CD14-positive monocyte (primary cell): ENCODE measurements around the gene SLC25A44. TPM values are rescaled to one million over a fixed set of nuclear protein-coding genes. Genes with fewer than 3 reads are reported as not detected.
A peak's percentile ranks its signal among the peaks of the same experiment; 100 is the strongest.

Experiments
- DNase-seq, 3 donors: peaks; one replicate each; pipeline ENCODE4 v3.0.0-alpha.2; 2011 to 2022
- H2AFZ ChIP-seq: 2 replicates; pipeline ENCODE4 v1.6.0; 2012; ENCODE audit warnings: mild to moderate bottlenecking, low read depth, low read length, inconsistent platforms; ENCODE audit not compliant: insufficient read depth, poor library complexity, severe bottlenecking
- H3K27ac ChIP-seq, 2 donors: 1 replicate in 1 of 2; 2 replicates in 1 of 2; pipeline ENCODE4 v1.5.1; 2012 to 2013; ENCODE audit warnings: low read length in 2 of 2, control low read depth in 1 of 2, inconsistent platforms in 1 of 2, low read depth in 1 of 2, mild to moderate bottlenecking in 1 of 2
- H3K27me3 ChIP-seq, 2 donors: one replicate each; pipeline versions ENCODE4 v1.6.0 to v1.6.1; 2011 to 2013; ENCODE audit warnings: low read length in 2 of 2; ENCODE audit not compliant: control insufficient read depth in 2 of 2, insufficient read depth in 2 of 2
- H3K36me3 ChIP-seq, 2 donors: replicated peaks in 1 of 2; 1 replicate in 1 of 2; 2 replicates in 1 of 2; pipeline versions ENCODE4 v1.5.1 to v1.6.1; 2012 to 2013; ENCODE audit warnings: low read length in 2 of 2, control low read depth in 1 of 2, inconsistent platforms in 1 of 2, mild to moderate bottlenecking in 1 of 2; ENCODE audit not compliant: insufficient read depth in 2 of 2, control insufficient read depth in 1 of 2
- H3K4me1 ChIP-seq, 2 donors: 1 replicate in 1 of 2; 2 replicates in 1 of 2; pipeline versions ENCODE4 v1.5.1 to v1.6.1; 2012 to 2013; ENCODE audit warnings: low read length in 2 of 2, control low read depth in 1 of 2, inconsistent platforms in 1 of 2, mild to moderate bottlenecking in 1 of 2, moderate library complexity in 1 of 2; ENCODE audit not compliant: insufficient read depth in 2 of 2, control insufficient read depth in 1 of 2
- H3K4me2 ChIP-seq: replicated peaks from 2 replicates; pipeline ENCODE3; 2012; ENCODE audit warnings: low read length, moderate library complexity, mild to moderate bottlenecking; ENCODE audit not compliant: poor library complexity, severe bottlenecking; ENCODE audit errors: extremely low read depth
- H3K4me3 ChIP-seq, 3 experiments: fragments of 200-600 bp in 1 of 3; sonication (generic) in 1 of 3; replicated peaks in 1 of 3; 1 replicate in 2 of 3; 2 replicates in 1 of 3; pipeline ENCODE4 v1.5.1; 2011 to 2013; ENCODE audit warnings: low read length in 3 of 3, mild to moderate bottlenecking in 3 of 3, control low read depth in 2 of 3, low read depth in 2 of 3, inconsistent platforms in 1 of 3, moderate library complexity in 1 of 3
- H3K79me2 ChIP-seq: 2 replicates; pipeline ENCODE4 v1.6.0; 2012; ENCODE audit warnings: mild to moderate bottlenecking, control low read depth, inconsistent platforms, low read length, moderate library complexity; ENCODE audit not compliant: insufficient read depth
- H3K9ac ChIP-seq: 2 replicates; pipeline ENCODE4 v1.6.0; 2017; ENCODE audit warnings: low read length, mild to moderate bottlenecking; ENCODE audit not compliant: insufficient read depth, poor library complexity, severe bottlenecking
- H3K9me3 ChIP-seq, 2 donors: replicated peaks in 1 of 2; 1 replicate in 1 of 2; 2 replicates in 1 of 2; pipeline versions ENCODE4 v1.5.1 to v1.6.1; 2012 to 2013; ENCODE audit warnings: low read length in 2 of 2, control low read depth in 1 of 2; ENCODE audit not compliant: control insufficient read depth in 1 of 2, insufficient read depth in 1 of 2
- H4K20me1 ChIP-seq: 2 replicates; pipeline ENCODE4 v1.6.0; 2012; ENCODE audit warnings: mild to moderate bottlenecking, low read length, control low read depth, moderate library complexity; ENCODE audit not compliant: insufficient read depth
- H3K27ac Mint-ChIP-seq, 7 donors: one replicate each; pipeline ENCODE4 v1.8.0; 2020; ENCODE audit warnings: mild to moderate bottlenecking in 7 of 7, mixed read lengths in 7 of 7, moderate library complexity in 6 of 7, inconsistent platforms in 2 of 7
- H3K27me3 Mint-ChIP-seq, 3 donors: one replicate each; pipeline ENCODE4 v1.8.0; 2021 to 2022; ENCODE audit warnings: low read depth in 3 of 3, mild to moderate bottlenecking in 3 of 3, mixed read lengths in 3 of 3, moderate library complexity in 3 of 3, inconsistent platforms in 1 of 3
- H3K36me3 Mint-ChIP-seq, 2 donors: one replicate each; pipeline ENCODE4 v1.8.0; 2020; ENCODE audit warnings: mixed read lengths in 2 of 2, inconsistent platforms in 1 of 2, mild to moderate bottlenecking in 1 of 2
- H3K4me1 Mint-ChIP-seq: one replicate; pipeline ENCODE4 v1.8.0; 2020; ENCODE audit warnings: mild to moderate bottlenecking, mixed read lengths
- H3K4me3 Mint-ChIP-seq, 2 donors: one replicate each; pipeline ENCODE4 v1.8.0; 2020; ENCODE audit warnings: mild to moderate bottlenecking in 2 of 2, mixed read lengths in 2 of 2, moderate library complexity in 1 of 2
- H3K9me3 Mint-ChIP-seq, 7 donors: one replicate each; pipeline ENCODE4 v1.8.0; 2020 to 2022; ENCODE audit warnings: mixed read lengths in 7 of 7, mild to moderate bottlenecking in 6 of 7, moderate library complexity in 6 of 7, inconsistent platforms in 2 of 7
- WGBS: methylation state at CpG from one replicate; pipeline ENCODE4 v1.1.5; 2013; ENCODE audit warnings: missing lambda C conversion rate; ENCODE audit not compliant: insufficient coverage; 5-methylcytosine and 5-hydroxymethylcytosine counted together
- intact Hi-C, 2 donors: fragments of 100-400 bp; cut with micrococcal nuclease; formaldehyde crosslinking; loops; one replicate each; pipeline versions ENCODE4 v1.15.0 to v1.15.1; 2023
- polyA plus RNA-seq, 3 donors: library from polyadenylated mRNA; depleted of rRNA in 1 of 3; unstranded in 2 of 3; stranded (reverse) in 1 of 3; fragments of 300-500 nt in 2 of 3; fragments of >200 nt in 1 of 3; fragmentation: Illumina TruSeq in 2 of 3; gene quantifications; 1 replicate in 2 of 3; 2 replicates in 1 of 3; pipeline ENCODE4 v1.2.3, GENCODE V29; 2012 to 2021
- TF ChIP-seq, protein P1 (sequence below): fragments of 200-600 bp; IDR thresholded peaks from one replicate; pipeline ENCODE4 v1.8.0; 2022; ENCODE audit warnings: antibody characterized with exemption, mild to moderate bottlenecking

Gene SLC25A44
- polyA plus RNA-seq, 3 donors, result 17.1 to 28.8 (median 24.1) TPM

DNA sequence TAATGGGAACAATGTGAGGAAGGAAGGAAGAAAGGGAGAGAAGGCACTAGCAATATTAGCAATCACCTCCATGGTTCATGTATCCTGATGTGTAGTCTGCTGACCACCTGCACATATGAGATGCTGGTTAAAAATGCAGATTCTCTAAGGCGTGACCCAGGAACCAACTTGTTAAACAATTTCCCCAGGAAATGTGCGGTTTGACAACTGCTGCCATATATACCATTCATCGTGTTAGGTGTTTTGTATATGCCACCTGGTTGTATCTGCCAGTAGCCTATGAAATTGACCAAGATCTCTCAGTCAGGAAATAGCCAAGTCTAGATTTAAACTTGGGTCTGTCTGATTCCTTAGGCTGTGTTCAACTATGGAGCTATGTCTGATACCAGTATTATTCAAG is 36.4 kb upstream of the SLC25A44 start:
- Histone ChIP-seq H4K20me1 (peaks cover 21% of the 10 kb centered on the region), H3K27ac (no peak overlapping the region), H3K9ac (no peak overlapping the region), H3K36me3 (peaks cover 53 to 61% of the 10 kb centered on the region in 2 donors), H3K27me3 (no peaks in the 10 kb centered on the region), H3K4me3 (no peak overlapping the region), H3K4me2 (no peak overlapping the region), H3K9me3 (no peaks in the 10 kb centered on the region), H3K4me1 (peaks cover 56 to 61% of the 10 kb centered on the region in 2 donors), H2AFZ (no peak overlapping the region), H3K79me2 (peaks cover 54% of the 10 kb centered on the region)
- Mint-ChIP-seq H3K4me1 (peaks cover 71% of the 10 kb centered on the region), H3K36me3 (peaks cover 64 to 69% of the 10 kb centered on the region in 2 donors), H3K27me3 (peaks cover 0 to 4% (median 2%) of the 10 kb centered on the region in 3 donors), H3K4me3 (no peak overlapping the region), H3K9me3 (no peaks in the 10 kb centered on the region), H3K27ac (peak overlapping the region in 2 of 7 donors; percentile 36 to 51)
- 91% methylated on average over 3 of the region's 3 CpGs for WGBS
- no peak for DNase-seq
- intact Hi-C loops, result no loop called here
- TF ChIP-seq, protein P1, sequence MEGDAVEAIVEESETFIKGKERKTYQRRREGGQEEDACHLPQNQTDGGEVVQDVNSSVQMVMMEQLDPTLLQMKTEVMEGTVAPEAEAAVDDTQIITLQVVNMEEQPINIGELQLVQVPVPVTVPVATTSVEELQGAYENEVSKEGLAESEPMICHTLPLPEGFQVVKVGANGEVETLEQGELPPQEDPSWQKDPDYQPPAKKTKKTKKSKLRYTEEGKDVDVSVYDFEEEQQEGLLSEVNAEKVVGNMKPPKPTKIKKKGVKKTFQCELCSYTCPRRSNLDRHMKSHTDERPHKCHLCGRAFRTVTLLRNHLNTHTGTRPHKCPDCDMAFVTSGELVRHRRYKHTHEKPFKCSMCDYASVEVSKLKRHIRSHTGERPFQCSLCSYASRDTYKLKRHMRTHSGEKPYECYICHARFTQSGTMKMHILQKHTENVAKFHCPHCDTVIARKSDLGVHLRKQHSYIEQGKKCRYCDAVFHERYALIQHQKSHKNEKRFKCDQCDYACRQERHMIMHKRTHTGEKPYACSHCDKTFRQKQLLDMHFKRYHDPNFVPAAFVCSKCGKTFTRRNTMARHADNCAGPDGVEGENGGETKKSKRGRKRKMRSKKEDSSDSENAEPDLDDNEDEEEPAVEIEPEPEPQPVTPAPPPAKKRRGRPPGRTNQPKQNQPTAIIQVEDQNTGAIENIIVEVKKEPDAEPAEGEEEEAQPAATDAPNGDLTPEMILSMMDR, result no peak

DNA sequence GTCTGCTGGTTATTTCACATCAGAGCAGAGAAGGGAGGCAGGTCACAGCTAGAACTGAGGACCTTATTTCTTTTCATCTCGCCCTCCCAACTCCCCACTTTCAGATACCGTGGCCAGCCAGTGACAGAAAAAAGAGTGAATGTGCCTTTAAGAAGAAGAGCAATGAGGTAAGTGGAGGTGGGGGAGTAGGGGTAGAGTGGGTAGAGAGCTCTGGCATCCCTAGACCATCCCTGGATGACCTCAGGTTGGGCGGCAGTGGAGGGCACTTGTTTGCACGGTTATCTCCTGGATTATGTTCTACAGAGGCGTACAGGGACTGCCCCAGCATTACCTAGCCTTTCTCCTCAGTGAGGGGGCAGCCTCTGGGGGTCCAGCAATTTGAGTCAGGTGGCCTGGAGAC is 35.9 kb upstream of the SLC25A44 start:
- H4K20me1 ChIP-seq, result peaks cover 25% of the 10 kb centered on the region
- H3K4me2 ChIP-seq, result no peak overlapping the region
- no peaks in the 10 kb centered on the region for H3K27me3 ChIP-seq
- Mint-ChIP-seq H3K4me1 (peaks cover 66% of the 10 kb centered on the region), H3K27ac (peak overlapping the region in 3 of 7 donors; percentile 16 to 36 (median 27)), H3K36me3 (peaks cover 67 to 74% of the 10 kb centered on the region in 2 donors), H3K27me3 (peaks cover 0 to 4% (median 2%) of the 10 kb centered on the region in 3 donors), H3K4me3 (no peak overlapping the region), H3K9me3 (no peaks in the 10 kb centered on the region)
- peaks cover 49% of the 10 kb centered on the region for H3K79me2 ChIP-seq
- H3K4me3 ChIP-seq, result no peak overlapping the region
- no peak overlapping the region for H3K27ac ChIP-seq
- no peak for DNase-seq
- no peaks in the 10 kb centered on the region for H3K9me3 ChIP-seq
- no peak overlapping the region for H2AFZ ChIP-seq
- H3K9ac ChIP-seq, result no peak overlapping the region
- intact Hi-C loops, result no loop called here
- H3K36me3 ChIP-seq, result peaks cover 58 to 65% of the 10 kb centered on the region in 2 donors
- peaks cover 52 to 56% of the 10 kb centered on the region in 2 donors for H3K4me1 ChIP-seq
- TF ChIP-seq, protein P1, result no peak
- 93% methylated on average over 3 of the region's 5 CpGs for whole genome bisulfite sequencing
